SIG-M5 (cell line): ENCODE data around the gene WWOX.

Source experiments
- DNase-seq: peaks from one replicate; lab custom pipeline; 2025; lab: John Stamatoyannopoulos, UW

WWOX gene

DNA sequence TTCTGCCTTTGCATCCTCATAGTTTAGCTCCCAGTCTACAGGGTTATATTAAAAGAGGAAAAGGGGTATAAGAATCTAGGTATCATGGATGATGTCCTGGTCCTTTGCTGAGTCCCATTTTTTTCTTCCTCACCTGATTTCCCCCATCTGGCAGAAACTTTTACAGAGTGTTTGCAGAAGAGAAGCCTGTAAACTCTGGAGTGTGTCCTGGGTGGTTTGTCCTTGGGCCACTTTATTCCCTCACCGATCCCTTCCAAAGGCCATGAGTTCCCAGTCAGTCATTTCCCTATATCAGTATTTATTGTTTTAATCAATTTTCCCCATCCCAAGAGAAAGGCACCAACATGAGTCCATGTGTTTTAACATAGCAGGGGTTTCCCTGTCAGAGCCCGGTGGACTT lies 638.2 kb downstream of the WWOX start:
- DNase-seq, result no peak

DNA sequence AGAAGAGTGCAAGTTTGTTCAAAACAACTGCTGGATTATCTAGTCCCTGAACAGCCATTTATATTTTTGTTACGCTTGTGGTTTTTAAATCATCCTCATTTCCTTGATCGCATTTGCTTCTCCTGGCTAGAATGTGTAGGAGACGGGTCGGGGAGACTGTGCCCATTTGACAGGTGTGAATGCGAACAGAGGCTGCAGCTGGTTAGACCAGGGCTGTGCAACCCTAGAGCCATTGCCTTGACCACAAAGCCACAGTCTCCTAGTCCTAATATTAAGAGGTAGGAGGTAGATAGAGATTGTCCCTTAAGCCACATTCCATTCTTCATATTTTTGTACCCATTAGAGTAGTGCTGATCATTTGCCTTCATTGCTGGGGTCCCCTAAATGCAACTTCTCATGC lies 639.1 kb downstream of the WWOX start:
- no peak for DNase-seq

- DNase-seq, result no peak
Observed at GRCh38 chr16:78740269-78740668, 640.8 kb downstream of the WWOX start.

DNA sequence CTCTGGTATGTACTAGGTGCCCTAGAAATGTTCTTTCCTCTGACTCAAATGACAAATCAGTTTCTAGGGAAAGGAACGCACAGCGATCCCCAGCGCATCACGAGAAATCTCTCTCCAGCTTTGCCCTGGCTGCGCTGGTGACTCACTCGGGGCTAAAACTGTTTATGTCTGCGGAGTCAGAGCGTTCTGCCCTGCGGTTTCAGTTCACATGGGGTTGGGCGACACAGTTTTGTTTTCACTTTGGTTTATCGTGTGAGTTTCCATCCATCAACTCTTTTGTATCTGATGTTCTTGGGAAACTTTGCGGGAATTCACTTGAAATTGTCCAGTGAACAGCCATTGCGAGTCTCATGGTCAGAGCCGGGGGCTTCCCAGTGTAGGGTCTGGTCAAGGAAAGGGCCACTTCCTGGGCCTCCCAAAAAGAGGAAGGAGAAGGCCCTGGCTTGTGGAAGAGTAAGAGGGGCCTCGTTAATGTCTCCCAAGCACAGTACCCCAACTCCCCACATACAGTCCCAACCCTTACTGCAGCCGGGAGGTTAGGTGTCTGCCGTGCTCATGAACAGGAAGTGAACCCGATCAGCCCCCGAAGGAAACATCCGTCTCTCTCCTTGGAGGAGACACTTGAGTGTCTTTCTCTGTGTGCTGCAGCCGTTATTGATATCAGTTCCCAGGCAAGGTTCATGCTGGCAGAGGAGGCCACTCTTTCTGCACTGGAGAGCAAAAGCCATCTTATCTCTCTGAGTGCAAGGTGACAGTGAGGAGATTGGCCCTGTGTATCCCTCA lies 643.2 kb downstream of the WWOX start:
- no peak for DNase-seq

DNA sequence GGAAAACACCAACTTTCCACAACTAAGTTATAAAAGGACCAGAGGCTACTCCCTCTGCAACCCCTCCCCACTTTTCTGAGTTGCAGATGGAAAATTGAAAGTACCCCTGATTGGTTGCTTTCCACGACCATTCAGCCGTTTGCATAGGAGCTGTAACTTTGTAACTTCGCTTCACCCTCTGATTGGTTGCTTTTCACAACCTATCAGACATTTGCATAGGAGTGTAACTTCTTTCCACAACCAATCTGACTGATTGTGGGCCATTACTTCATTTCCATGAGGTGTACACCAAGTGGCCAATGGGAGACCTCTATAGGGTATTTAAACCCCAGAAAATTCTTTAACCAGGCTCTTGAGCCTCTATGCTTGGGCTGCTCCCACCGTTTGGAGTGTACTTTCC lies 644.1 kb downstream of the WWOX start:
- DNase-seq, result no peak

- no peak for DNase-seq
Observed at GRCh38 chr16:78744099-78744498, 644.6 kb downstream of the WWOX start.

DNA sequence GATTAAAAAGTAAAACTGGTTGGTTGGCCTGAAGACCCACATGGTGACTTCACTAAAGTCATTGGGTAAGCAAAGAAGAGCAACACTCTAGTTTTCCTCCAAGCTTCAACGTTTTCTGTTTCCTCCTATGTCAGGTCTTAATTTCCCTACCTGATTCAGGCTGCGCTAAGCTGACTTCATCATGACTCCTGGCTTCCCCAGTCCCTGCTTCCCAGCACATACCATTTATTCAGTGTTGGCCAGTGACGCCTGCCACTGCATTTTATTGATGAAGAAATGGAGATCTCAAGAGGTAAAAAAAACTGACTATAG lies 645.3 kb downstream of the WWOX start:
- no peak for DNase-seq

DNA sequence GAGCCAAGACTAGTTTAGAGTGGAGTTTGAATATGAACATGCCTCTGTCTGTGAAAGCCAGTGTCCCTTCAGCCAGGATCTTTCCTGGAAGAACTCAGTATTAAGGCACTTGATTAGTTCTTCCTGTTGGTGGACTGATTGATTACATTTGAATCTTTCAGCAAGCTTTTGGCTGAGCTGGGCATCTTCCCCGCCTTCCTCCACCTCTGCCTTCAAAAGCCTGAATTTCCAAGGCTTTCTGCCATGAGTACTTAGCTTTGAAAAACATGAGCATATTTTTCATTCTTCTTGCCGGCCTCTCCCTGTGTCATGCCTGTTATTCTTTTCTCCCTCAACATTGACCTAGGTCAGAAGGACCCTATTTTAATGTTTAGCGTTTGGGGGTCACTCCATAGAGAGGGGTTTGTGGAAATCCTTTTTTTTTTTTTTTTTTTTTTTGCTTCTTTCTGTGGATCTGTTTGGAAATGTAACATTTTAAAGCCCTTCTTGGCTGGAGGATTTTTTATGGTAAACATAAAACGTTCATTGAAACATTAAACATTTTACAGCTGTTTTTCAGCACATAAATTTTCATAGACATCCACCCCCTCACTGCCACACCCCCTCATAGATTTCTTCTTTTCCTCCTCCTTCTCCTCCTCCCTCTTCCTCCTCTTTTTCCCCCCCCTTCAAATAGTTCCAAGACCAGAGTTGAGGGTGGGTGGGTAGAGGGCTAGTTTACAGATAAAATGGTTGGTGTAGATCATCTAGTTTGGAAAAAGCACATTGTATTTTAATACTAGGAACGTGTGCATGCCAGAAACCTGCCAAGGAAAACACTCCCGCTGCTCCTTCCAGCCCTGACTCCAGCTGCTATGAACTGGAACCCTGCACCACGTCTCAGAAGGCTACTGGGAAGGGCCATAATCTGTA lies 645.9 kb downstream of the WWOX start:
- DNase-seq, result no peak

DNA sequence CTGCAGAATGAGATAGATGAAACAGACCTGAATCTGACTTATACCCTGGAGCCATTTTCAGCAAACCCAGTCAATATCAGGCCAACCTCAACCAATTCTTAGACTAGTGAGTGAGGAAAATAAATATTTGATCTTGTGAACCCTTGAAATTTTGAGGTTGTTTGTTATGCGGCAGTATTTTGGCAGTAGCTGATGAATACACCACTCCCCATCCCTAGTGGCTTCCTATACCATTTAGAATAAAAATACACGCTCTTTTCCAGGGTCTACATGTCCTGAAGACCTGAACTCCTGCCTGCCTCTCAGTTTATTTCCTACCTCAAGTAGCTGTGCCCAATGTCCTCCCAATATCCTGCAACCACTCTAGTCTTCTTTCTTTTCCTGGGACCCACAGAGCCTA lies 647.3 kb downstream of the WWOX start:
- no peak for DNase-seq

DNA sequence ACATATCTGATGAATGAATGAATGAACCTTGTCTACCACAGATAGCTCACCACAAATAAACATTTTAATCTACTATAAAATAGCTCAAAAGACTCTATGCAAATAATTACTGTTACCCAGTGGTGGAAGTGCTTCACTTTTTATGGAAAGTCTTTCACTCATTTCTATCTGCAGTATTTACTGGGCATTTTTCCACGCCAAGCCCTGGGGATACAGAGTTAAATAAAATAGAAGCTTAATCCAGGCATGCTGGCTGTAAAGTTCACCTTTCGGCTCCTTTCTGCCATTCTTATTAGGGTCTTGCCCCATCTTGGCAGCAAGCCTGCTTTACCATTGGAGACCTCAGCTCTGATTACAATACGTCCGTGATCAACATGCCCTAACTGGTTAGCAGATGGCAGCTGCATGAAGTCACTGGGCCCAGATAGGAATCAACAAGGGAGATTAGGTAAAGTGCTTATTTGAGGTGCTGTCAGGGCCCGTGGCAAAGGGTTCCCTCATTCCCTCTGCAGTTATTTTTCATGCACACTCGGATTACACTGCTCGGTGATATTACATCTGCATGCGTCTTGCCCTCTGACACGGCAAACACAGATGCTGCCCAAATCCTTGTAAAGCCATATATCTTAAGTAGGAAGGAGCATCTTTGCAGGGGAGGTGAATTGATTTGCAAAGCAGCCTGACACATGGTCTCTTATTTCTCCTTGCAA lies 648.9 kb downstream of the WWOX start:
- no peak for DNase-seq

GRCh38 chr16:78749745-78750268 lies 650.4 kb downstream of the WWOX start:
- DNase-seq, result no peak

GRCh38 chr16:78750611-78751010 lies 651.2 kb downstream of the WWOX start:
- no peak for DNase-seq

GRCh38 chr16:78751601-78752000 lies 652.1 kb downstream of the WWOX start:
- DNase-seq, result no peak

- DNase-seq, result no peak
Observed at GRCh38 chr16:78754713-78755112, 655.3 kb downstream of the WWOX start.

DNA sequence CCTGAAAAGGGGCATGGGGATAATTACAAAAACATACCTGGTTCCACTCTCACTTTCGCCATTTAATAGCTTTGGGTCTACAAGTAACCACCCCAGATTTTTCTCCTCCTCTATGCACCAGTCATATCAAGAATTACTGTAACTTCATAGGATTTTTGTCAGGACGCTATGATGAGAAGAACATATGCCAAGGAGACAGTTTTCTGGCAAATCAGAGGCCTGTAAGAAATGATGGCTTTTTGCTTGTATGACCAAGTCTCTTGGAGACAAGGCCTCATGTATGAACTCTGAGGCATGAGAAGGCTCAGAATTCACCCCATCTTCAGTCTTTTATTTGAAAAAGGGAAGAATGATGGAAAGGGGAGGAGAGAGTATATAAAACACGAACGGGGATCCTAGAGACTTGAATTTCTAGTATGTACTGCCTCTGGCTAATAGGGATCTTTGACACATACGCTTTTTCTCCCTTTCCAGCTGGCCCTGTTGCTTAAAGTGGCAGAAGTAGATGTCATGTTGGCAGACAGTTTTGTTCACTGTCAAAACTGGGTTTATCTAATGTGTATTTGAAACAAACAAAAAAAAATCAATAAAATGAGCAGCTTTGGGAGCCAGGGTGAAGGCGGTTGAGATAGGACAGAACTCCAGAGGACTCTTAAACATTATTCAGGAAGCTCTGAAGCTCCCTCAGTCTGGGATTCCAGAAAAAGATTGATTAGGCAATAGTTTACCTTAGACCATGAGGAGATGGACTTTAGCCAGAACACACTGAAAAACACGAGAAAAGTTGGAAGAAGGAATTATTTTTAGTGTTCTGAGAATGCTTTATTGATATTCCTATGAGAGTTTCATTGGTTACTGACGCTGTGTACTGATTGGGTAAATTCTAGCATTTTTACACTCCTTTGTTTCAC lies 656.6 kb downstream of the WWOX start:
- DNase-seq, result no peak

GRCh38 chr16:78759596-78759995 lies 660.1 kb downstream of the WWOX start:
- no peak for DNase-seq

DNA sequence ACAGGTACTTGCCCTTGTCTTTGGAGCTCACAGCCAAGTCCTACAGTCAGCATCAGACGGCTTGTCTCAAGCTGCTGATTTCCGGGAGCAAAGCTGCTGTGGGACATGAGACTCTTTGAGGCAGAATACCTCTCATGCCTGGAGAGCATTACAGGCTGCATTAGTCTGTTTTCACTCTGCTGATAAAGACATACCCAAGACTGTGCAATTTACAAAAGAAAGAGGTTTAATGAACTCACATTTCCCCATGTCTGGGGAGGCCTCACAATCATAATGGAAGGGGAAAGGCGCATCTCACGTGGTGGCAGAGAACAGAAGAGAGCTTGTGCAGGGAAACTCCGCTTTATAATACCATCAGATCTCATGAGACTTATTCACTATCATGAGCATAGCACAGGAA lies 661.2 kb downstream of the WWOX start:
- DNase-seq, result no peak

DNA sequence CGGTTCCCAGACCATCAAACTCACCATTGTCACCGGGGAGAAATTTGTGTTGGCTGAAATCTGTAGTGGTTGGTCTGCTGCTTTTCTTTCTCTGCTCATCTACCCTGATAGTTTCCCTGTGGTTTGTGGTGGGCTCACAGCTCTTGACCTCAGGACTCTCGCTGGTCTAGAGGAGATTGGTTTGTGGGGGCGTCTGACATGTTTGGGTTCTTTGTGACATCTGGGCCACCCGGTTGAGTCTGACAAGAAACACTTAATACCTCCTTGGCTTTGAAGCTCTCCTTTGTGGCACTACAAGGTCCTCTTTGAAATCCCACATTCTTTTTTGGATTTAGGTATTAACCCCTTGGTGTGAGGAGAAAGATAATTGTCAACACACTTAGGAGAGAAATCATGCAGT lies 662.0 kb downstream of the WWOX start:
- DNase-seq, result no peak

DNA sequence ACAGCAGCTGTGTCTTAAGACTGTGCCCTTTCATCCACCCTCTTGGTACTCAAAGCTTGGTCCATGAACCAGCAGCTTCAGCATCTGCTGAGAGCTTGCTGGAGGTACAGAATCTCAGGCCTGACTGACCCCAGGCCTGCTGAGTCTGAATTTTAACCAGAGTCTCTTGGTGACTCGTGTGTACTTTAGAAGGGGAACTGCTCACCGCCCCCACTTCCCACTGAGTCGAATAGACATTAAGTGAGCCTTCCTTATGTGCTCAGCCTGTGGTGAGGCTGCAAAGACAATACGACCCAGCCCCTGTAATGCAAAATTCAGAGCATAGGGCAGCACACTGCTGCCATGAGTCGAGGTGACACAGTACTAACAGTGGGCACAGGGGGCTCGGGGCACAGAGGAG lies 662.8 kb downstream of the WWOX start:
- DNase-seq, result no peak

- DNase-seq, result no peak
Observed at GRCh38 chr16:78763821-78764440, 664.5 kb downstream of the WWOX start.

DNA sequence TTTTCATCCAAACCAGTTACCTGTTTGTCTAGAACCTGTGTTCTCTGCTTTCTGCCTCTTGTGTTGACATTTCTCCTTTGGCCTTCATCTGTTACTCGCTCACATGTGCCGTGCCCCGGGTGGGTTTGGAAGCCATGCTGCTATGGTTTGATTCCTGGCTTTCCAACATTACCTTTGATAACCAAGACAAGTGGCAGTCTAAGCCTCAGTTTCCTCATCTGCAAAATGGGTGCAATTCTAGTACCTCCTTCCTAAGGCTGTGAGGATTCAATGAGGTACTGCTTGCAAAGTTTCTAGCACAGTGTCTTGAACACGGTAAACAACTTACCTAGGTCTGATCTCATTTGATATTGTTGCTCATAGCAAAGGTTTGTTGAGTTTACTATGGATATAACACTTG lies 665.0 kb downstream of the WWOX start:
- DNase-seq, result no peak
